GM19452 (cell line): ENCODE results near the gene C19orf85.
"Not testable (repeated sequence)": the region's sequence is repeated elsewhere in the genome, so short reads cannot be mapped to it uniquely, and the experiment has no call there.

Experiments used
- ATAC-seq: cut with Tn5 transposase; IDR thresholded peaks from one replicate; pipeline ENCODE4 v1.9.1; 2021; ENCODE audit not compliant: unreplicated experiment

C19orf85 gene

DNA sequence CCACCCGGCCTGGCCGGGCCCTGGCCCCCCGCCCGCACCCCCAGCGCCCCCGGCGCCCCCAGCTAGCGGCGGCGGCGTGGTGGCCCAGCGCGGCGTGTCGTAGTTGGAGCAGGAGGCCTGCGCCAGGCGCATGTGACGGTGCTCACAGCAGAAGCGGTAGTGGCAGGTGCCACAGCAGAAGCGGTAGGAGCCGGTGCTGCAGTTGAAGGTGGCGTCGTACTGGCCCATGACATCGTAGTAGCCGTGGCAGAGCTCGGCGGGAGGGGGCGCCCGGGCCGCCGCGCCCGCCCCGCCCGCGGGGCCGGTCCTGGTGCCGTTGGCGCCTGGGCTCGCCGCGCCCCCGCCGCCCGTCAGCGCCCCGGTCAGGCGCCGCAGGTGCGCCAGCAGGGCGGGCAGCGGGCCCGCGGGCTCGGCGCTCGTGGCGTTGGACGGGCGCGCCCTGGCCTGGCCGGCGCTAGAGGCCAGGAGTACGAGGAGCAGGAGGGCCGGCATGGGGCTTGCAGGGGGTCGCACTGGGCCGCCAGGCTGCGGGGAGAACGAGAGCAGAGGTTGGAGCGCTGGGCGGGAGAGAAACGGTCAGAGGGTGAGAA, 22.1 kb downstream of the C19orf85 start:
- ATAC-seq, result no peak

- ATAC-seq, result no peak
Observed at GRCh38 chr19:55441692-55442321, 22.7 kb downstream of the C19orf85 start.

DNA sequence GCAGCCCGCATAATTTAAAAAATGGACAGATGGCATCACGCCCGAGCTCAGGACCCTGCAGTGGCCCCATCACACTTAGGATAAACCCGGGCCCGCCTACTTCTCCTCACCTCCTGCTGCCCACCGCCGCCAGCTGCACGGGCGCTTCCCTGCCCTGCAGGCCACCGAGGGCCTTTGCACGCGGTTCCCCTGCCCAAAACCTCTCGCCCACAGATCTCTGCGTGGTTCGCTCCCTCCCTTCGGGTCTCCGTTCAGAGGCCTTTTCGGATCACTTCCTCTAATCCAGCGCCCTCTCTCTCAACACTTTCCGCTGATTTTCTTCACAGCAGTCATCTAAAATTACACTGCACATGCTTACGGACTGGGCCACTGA, 23.2 kb downstream of the C19orf85 start:
- no peak for ATAC-seq

- ATAC-seq, result no peak
Observed at GRCh38 chr19:55440411-55441105, 24.0 kb downstream of the C19orf85 start.

DNA sequence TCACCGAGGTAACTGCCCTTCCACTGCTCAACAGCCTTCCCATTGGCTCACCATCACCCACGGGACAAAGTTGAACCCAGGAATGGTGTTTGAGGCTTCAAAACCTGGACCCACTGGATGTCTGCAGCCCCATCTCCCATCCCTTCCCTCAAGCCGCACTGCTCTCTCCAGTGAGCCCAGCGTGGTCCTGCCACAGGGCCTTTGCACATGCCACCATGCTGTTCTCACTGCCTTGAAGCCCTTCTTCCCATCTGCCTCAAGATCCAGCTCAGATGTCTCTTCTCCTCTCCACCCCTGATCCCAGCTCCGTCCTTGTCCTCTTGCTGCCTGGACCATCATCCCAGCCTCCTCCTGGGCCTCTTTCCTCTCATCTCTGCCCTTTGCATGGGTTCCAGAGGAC, 25.5 kb downstream of the C19orf85 start:
- no peak for ATAC-seq

GRCh38 chr19:55437410-55437809, 27.1 kb downstream of the C19orf85 start:
- no peak for ATAC-seq

- no peak for ATAC-seq
Observed at GRCh38 chr19:55436847-55437246, 27.7 kb downstream of the C19orf85 start.

GRCh38 chr19:55435020-55435419, 29.5 kb downstream of the C19orf85 start:
- no peak for ATAC-seq

DNA sequence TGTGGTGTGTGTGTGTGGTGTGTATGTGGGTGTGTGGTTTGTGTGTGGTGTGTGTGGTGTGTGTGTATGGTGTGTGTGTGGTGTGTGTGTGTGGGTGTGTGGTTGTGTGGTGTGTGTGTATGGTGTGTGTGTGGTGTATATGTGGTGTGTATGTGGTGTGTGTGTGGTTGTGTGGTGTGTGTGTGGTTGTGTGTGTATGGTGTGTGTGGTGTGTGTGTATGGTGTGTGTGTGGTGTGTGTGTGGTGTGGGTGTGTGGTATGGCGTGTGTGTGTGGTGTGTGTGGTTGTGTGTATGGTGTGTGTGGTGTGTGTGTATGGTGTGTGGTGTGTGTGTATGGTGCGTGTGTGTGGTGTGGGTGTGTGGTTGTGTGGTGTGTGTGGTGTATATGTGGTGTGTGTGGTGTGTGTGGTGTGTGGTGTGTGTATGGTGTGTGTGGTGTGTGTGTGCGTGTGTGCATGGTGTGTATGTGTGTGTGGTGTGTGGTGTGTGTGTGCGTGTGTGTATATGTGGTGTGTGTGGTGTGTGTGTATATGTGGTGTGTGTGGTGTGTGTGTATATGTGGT, 30.1 kb downstream of the C19orf85 start:
- no peak for ATAC-seq

- ATAC-seq, result no peak
Observed at GRCh38 chr19:55433292-55433691, 31.3 kb downstream of the C19orf85 start.

- ATAC-seq, result no peak
Observed at GRCh38 chr19:55432241-55432959, 32.2 kb downstream of the C19orf85 start.

GRCh38 chr19:55431183-55431582, 33.4 kb downstream of the C19orf85 start:
- ATAC-seq, result no peak

- no peak for ATAC-seq
Observed at GRCh38 chr19:55426042-55426441, 38.5 kb downstream of the C19orf85 start.

GRCh38 chr19:55424518-55424917, 40.0 kb downstream of the C19orf85 start:
- ATAC-seq, result no peak

DNA sequence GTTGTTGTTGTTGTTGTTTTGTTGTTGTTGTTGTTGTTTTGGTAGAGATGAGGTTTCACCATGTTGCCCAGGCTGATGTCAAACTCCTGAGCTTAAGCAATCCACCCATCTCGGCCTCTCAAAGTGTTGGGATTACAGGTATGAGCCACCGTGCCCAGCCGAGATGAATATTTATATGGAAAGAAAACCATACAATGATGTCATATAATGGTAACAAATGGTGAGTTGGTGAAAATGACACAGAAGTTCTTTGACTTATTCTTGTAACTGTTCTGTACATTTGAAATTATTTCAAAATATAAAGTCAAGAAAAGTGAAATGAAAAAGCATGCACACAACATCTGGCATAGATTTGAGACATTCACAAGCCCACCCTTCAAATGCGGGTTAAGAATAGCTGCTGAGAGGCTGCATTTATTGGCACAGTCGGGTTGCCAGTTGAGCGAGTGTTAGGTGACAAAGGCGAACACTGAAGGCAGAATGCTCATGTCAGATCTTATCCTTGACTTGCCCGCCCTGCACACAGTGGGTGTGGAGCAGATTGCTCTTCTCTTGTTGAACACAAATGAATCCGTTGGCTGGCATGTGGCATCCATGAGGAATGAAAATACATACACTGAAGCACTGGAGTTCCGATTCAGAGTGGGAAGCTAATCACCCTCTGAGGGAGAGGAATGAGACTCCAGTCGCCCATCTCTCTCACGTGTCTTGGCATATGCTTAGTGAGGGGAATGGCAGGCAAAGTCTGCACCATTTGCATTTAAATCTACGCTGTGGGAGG, 41.1 kb downstream of the C19orf85 start:
- ATAC-seq, result no peak

DNA sequence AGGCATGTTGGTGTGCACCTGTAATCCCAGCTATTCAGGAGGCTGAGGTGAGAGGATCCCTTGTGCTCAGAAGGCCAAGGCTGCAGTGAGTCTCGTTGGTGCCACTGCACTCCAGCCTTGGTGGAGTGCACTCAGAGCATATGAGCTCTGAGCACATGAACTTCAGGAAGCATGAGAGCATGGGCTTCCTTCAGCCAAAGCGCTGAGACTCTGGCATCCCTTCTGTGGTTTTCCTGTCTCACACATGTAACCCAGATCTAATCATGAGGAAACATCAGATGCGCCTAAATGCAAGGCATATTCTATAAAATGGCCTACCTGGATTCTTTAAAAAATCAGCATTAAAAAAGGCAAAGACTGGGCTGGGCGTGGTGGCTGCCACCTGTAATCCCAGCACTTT, 43.3 kb downstream of the C19orf85 start:
- ATAC-seq, result not testable (repeated sequence)

GRCh38 chr19:55419624-55420236, 44.8 kb downstream of the C19orf85 start:
- no peak for ATAC-seq

DNA sequence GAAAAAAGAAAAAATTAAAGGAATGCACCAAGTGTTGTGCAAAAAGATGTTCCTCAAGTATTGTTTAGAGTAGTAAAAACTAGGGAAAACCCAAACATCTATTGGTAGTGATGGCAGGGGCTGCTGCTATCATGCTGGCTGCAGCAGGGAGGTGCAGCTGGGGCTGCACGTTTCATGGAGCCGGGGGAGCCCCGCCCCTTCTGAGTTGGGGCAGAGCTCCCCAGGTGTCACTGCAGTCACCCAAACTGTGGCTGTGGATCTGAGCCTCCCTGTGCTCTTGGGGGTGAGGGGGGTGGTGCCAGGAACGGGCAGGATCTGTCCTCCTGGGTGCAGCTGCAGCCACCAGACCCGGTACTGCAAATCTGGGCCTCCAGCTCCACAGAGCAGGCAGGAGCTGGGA, 45.4 kb downstream of the C19orf85 start:
- no peak for ATAC-seq

DNA sequence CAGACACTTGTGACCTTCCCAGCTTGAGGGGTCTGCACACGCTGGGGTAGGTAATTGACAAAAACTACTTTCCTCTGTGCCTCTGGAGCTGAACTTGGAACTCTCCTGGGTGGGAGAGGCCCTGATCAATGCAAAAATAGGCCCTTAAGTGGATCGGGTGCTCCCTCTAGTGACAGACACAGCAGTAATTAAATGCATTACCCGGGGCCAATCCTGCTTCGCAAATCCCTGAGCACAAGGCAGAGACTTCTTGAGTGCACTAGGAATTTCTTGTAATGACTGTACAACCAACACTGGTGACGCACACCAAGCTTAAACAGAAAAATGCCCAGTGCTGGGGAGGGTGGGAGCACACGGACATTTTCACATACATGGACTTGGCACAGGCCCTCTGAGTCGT, 46.4 kb downstream of the C19orf85 start:
- no peak for ATAC-seq
